HFFc6 (cell line): ENCODE results near the gene DPY30. TPM values are rescaled to one million over a fixed set of nuclear protein-coding genes. Genes with fewer than 3 reads are reported as not detected.

Source experiments
- DNase-seq: peaks from one replicate; pipeline ENCODE4 v3.0.0-alpha.2; 2018
- H3K27ac Mint-ChIP-seq: 2 replicates; pipeline ENCODE4 v1.8.0; 2020; ENCODE audit warnings: mild to moderate bottlenecking, mixed read lengths
- H3K27me3 Mint-ChIP-seq: 2 replicates; pipeline ENCODE4 v1.8.0; 2021; ENCODE audit warnings: mild to moderate bottlenecking, moderate library complexity, mixed read lengths; ENCODE audit not compliant: insufficient read depth
- H3K36me3 Mint-ChIP-seq: 2 replicates; pipeline ENCODE4 v1.8.0; 2021; ENCODE audit warnings: low read depth, mixed read lengths
- H3K4me1 Mint-ChIP-seq: 2 replicates; pipeline ENCODE4 v1.8.0; 2020; ENCODE audit warnings: low read depth, mixed read lengths
- H3K4me3 Mint-ChIP-seq: 2 replicates; pipeline ENCODE4 v1.8.0; 2020; ENCODE audit warnings: mild to moderate bottlenecking, moderate library complexity, mixed read lengths
- H3K9me3 Mint-ChIP-seq: 2 replicates; pipeline ENCODE4 v1.8.0; 2020; ENCODE audit warnings: mild to moderate bottlenecking, mixed read lengths
- total RNA-seq, 6 experiments: library from RNA; stranded (reverse); fragmentation: NEBNext Ultra II Directional; extraction: Animal tissue kit (Norgen Biotek cat#: 25700); gene quantifications; 2 replicates in 1 of 6; 3 replicates in 5 of 6; pipeline ENCODE4 v1.2.3, GENCODE V29; 2021
- TF ChIP-seq, protein P1 (sequence below): fragments of 200-600 bp; sonication (generic); IDR thresholded peaks from 2 replicates; pipeline ENCODE4 v1.5.0; 2021; ENCODE audit warnings: antibody characterized with exemption, mild to moderate bottlenecking

Gene DPY30
- total RNA-seq, 6 experiments from 2014 or later: 65.0 to 77.0 (median 66.6) TPM

DNA sequence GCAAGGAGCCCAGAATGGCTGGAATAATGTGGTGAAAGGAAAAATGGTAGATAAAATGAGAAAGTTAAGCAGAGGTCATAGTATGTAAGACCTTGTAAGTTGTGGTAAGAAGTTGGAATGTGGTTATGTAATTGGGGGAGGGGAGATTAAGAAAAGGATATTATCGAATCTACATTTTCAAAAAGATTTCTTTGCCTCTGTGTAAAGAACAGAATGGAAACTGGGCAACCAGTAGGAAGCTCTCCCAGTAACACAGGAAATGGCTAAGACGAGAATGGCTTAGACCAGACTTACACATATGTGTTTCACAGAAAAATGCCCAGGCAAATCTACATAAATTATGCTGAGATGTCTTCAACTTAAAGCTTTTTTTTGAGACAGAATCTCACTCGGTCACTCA, 42.0 kb downstream of the DPY30 start:
- peaks cover 4% of the 10 kb centered on the region; the same call in 1 of the 2 replicates for H3K36me3 Mint-ChIP-seq
- H3K27me3 Mint-ChIP-seq: no peaks in the 10 kb centered on the region
- no peak overlapping the region for H3K27ac Mint-ChIP-seq
- no peaks in the 10 kb centered on the region for H3K9me3 Mint-ChIP-seq
- no peak for DNase-seq
- H3K4me1 Mint-ChIP-seq: peaks cover 25% of the 10 kb centered on the region
- H3K4me3 Mint-ChIP-seq: no peak overlapping the region
- TF ChIP-seq, protein P1, sequence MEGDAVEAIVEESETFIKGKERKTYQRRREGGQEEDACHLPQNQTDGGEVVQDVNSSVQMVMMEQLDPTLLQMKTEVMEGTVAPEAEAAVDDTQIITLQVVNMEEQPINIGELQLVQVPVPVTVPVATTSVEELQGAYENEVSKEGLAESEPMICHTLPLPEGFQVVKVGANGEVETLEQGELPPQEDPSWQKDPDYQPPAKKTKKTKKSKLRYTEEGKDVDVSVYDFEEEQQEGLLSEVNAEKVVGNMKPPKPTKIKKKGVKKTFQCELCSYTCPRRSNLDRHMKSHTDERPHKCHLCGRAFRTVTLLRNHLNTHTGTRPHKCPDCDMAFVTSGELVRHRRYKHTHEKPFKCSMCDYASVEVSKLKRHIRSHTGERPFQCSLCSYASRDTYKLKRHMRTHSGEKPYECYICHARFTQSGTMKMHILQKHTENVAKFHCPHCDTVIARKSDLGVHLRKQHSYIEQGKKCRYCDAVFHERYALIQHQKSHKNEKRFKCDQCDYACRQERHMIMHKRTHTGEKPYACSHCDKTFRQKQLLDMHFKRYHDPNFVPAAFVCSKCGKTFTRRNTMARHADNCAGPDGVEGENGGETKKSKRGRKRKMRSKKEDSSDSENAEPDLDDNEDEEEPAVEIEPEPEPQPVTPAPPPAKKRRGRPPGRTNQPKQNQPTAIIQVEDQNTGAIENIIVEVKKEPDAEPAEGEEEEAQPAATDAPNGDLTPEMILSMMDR: no peak

DNA sequence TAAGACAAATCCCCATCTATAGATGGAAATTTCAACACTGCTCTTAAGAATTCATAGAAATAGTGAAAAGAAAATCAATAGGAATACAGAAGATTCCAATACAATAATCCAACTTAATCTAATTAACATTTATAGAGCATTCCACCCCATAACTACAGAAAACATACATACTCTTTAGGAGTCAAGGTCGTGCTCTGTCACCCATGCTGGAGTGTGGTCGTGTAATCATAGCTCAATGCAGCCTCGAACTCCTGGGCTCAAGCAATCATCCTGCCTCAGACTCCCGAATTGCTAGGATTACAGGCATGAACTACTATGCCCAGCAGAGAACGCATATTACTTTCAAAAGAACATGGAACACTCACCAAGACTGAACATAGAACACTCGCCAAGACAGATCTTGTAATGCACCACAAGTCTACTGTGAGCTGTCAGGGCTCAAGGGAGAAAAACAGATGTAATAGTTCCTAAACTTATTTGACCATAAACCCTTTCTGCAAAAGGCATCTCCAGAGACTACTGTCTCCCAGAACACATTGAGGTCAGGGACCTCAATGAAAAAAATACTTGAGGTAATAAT, 42.9 kb downstream of the DPY30 start:
- DNase-seq: no peak
- peaks cover 4% of the 10 kb centered on the region; the same call in 1 of the 2 replicates for H3K36me3 Mint-ChIP-seq
- H3K4me3 Mint-ChIP-seq: no peak overlapping the region
- no peak overlapping the region for H3K27ac Mint-ChIP-seq
- H3K9me3 Mint-ChIP-seq: no peaks in the 10 kb centered on the region
- TF ChIP-seq, protein P1: no peak
- H3K4me1 Mint-ChIP-seq: peaks cover 32% of the 10 kb centered on the region
- H3K27me3 Mint-ChIP-seq: no peaks in the 10 kb centered on the region

DNA sequence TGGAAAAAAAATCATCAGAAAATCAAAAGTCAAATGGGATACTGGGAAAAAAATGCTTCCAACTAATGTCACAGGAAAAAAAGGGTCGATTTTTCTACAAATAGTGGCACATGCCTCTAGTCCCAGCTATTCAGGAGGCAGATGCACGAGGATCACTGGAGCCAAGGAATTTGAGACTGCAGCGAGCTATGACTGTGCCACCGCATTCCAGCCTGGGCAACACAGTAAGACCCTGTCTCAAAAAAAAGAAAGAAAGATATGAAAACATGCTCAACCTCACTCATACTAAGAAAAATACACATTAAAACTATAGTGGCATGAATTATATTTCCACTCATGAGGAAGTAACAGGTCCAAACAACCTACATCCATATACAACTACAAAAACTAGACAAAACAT, 46.7 kb downstream of the DPY30 start:
- H3K27ac Mint-ChIP-seq: no peak overlapping the region
- TF ChIP-seq, protein P1: no peak
- no peaks in the 10 kb centered on the region for H3K36me3 Mint-ChIP-seq
- DNase-seq: no peak
- no peak overlapping the region for H3K4me3 Mint-ChIP-seq
- peaks cover 29% of the 10 kb centered on the region for H3K4me1 Mint-ChIP-seq
- H3K9me3 Mint-ChIP-seq: no peaks in the 10 kb centered on the region
- H3K27me3 Mint-ChIP-seq: no peaks in the 10 kb centered on the region

DNA sequence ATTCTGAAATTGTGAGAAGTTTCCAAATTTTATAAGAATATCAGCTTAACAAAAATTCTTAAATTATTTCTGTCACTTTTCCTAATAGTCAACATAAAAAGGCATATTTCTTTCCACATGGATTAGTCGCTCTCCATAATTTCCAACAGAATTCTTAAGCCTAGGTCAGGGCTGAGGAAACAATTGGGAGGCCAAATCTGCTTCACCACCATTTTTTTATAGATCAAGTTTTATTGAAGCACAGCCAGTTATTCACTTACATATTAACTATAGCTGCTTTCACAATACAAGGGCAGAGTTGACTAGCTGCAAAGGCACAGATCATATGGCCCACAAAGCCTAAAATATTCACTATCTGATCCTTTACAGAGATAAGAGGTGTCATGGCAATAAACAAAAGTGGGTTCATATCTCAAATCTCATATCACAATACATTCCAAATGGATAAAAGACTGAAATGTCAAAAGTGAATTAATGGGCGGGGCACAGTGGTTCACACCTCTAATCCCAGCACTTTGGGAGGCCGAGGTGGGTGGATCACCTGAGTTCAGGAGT, 47.5 kb downstream of the DPY30 start:
- Mint-ChIP-seq H3K27ac (no peak overlapping the region), H3K27me3 (no peaks in the 10 kb centered on the region), H3K4me1 (peaks cover 29% of the 10 kb centered on the region), H3K4me3 (no peak overlapping the region), H3K9me3 (no peaks in the 10 kb centered on the region), H3K36me3 (no peaks in the 10 kb centered on the region)
- no peak for DNase-seq
- TF ChIP-seq, protein P1: no peak

DNA sequence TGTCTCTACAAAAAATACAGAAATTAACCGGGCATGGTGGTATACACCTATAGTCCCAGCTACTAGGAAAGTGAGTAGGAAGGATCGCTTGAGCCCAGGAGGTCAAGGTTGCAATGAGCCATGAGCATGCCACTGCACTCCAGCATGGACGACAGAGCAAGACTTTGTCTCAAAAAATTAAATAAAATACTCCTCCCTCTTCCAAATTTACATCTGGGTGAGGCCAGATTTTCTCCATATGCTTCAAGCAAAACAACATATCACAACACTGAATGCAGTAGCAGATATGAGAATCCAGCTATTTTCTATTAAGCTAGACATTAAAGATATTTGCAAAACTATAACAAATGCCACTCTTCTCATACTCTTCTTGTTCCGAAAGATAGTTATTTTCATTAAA, 49.7 kb downstream of the DPY30 start:
- Mint-ChIP-seq H3K4me3 (no peak overlapping the region), H3K27me3 (no peaks in the 10 kb centered on the region), H3K9me3 (no peaks in the 10 kb centered on the region), H3K27ac (no peak overlapping the region), H3K4me1 (peaks cover 30% of the 10 kb centered on the region), H3K36me3 (no peaks in the 10 kb centered on the region)
- TF ChIP-seq, protein P1: no peak
- DNase-seq: no peak
